Liver (tissue), 2 donors: Measurements from ENCODE around the gene ARAP3.

ENCODE experiments used
- HNF4A ChIP-seq, 2 donors: conservative IDR thresholded peaks; 2 replicates each; pipeline ENCODE4 v1.6.1; 2016; ENCODE audit warnings: antibody characterized with exemption in 2 of 2, mild to moderate bottlenecking in 2 of 2
- RAD21 ChIP-seq, 2 donors: IDR thresholded peaks; 2 replicates each; pipeline ENCODE4 v1.6.1; 2016; ENCODE audit warnings: antibody characterized with exemption in 2 of 2, mild to moderate bottlenecking in 2 of 2
- SP1 ChIP-seq: IDR thresholded peaks from 2 replicates; pipeline ENCODE4 v1.6.1; 2018; ENCODE audit warnings: antibody characterized with exemption, mild to moderate bottlenecking
- donor health status: healthy.

DNA sequence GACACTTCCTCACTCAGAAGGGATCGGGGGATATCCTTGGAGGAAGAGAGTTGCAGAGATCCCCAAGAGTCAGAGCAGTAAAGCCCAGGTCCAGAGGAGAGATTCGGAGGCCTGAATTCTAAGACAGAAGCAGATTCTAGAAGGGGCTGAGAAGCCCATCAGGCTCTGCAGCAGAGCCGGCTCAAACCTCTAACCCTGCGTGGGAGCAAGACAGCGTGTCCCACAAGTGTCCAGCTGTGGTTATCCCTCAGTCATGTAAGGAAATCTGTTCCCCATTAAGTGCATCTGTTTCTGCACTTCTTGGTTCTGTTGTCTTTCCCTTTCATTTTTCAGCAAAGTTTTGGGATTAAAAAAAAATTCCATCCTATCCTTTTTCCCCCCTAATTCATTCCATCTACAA lies 58.4 kb downstream of the ARAP3 start:
- TF ChIP-seq SP1 (no peak), RAD21 (IDR thresholded peaks at IDR 0.05) (no peak), HNF4A (conservative IDR thresholded peaks at IDR 0.05) (no peak)
